Skin epidermis (tissue), 12 donors: ENCODE data around the gene INPP5E.

Experiments used
- H3K27ac ChIP-seq, 21 experiments: fragments of 200-600 bp; sonication (generic) in 11 of 21; one replicate each; pipeline ENCODE4 v1.5.0; 2020; ENCODE audit warnings: mild to moderate bottlenecking in 3 of 21, inconsistent platforms in 2 of 21, moderate library complexity in 2 of 21
- H3K4me3 ChIP-seq, 7 experiments: fragments of 200-600 bp; sonication (generic) in 2 of 7; one replicate each; pipeline ENCODE4 v1.5.0; 2020; ENCODE audit warnings: inconsistent platforms in 2 of 7, mild to moderate bottlenecking in 2 of 7, moderate library complexity in 1 of 7

INPP5E gene

GRCh38 chr9:136396219-136396515 is 43.5 kb downstream of the INPP5E start:
- Histone ChIP-seq H3K27ac (no peak overlapping the region), H3K4me3 (no peak overlapping the region)

GRCh38 chr9:136395345-136396218 is 44.1 kb downstream of the INPP5E start:
- no peak overlapping the region for H3K27ac ChIP-seq
- H3K4me3 ChIP-seq: no peak overlapping the region

GRCh38 chr9:136395020-136395340 is 44.7 kb downstream of the INPP5E start:
- no peak overlapping the region for H3K27ac ChIP-seq
- no peak overlapping the region for H3K4me3 ChIP-seq

DNA sequence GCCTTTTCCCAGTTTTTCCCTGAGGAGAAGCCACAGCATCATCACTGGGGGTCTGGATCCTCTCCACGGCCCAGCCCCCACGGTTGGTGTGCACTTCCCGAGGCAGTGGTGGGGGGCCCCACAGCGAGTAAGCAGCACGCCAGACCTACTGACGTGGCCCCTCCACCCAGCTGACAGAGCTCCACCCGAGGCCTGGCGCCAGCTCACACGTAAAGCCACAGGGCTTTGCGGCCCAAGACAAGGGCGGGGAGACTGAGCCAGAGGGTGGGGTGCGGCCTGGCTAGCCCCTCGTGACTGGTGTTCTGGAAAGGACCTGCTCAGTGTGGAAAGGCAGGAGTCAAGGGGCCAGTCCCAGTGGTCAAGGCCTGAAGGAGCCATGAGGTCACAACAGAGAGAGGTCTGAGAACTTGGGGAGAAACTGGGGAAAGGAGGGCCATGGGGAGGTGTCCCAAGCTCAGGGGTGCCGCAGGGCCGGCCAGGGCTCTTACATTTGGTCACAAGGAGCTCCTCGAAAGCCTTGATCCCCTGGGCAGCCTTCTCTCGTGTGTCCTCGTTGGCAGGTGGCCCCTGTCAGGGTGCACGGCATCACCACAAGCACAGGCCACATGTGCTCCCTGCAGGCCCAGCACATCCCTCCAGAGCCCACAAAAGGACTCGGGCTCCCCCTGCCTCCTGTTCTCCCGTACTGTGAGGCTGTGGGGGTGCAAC is 45.2 kb downstream of the INPP5E start:
- no peak overlapping the region for H3K4me3 ChIP-seq
- no peak overlapping the region for H3K27ac ChIP-seq

GRCh38 chr9:136393531-136393930 is 46.1 kb downstream of the INPP5E start:
- Histone ChIP-seq H3K27ac (no peak overlapping the region), H3K4me3 (no peak overlapping the region)

DNA sequence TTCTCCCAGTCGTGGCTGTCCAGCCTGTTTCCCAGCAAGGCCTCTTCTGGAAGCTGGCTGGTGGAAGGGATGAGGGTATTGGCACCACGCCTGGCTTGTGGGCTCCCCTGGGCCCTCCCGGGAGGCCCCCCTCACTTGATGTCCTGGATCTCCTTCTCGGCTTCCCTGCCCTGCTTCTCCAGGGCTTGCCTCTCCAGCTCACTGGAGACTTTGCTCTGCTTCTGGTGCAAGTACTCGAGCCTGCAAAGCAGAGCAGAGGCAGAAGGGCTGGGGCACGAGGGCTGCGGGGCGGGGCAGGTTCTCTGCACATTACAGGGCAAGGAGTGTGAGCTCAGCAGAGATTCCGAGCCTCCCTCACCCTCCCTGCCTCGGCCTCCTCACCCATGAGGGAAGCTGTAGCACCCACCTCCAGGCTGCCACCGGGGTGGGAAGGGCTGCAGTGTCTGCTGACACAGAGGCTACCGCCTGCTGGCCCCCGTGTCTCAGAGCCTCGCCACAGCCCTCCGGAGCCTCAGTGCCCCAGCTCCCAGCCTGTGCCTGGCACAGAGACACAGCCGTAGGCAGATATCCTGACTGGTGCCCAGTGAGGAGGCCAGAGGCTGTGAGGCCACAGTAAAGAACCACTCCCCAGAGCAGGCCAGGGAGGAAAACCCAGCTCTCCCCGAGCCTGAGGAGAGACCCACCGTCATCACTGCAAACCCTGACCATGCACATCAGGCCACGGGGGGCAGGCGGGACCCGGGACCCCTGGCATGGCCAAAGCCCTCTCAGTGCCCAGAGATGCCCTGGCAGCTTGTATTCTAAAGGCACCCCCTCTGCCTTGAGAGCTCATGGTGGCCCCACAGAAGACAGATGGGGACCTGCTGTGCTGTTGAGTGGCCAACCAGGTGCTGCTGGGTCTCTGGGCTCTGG is 46.9 kb downstream of the INPP5E start:
- Histone ChIP-seq H3K4me3 (no peak overlapping the region), H3K27ac (no peak overlapping the region)

DNA sequence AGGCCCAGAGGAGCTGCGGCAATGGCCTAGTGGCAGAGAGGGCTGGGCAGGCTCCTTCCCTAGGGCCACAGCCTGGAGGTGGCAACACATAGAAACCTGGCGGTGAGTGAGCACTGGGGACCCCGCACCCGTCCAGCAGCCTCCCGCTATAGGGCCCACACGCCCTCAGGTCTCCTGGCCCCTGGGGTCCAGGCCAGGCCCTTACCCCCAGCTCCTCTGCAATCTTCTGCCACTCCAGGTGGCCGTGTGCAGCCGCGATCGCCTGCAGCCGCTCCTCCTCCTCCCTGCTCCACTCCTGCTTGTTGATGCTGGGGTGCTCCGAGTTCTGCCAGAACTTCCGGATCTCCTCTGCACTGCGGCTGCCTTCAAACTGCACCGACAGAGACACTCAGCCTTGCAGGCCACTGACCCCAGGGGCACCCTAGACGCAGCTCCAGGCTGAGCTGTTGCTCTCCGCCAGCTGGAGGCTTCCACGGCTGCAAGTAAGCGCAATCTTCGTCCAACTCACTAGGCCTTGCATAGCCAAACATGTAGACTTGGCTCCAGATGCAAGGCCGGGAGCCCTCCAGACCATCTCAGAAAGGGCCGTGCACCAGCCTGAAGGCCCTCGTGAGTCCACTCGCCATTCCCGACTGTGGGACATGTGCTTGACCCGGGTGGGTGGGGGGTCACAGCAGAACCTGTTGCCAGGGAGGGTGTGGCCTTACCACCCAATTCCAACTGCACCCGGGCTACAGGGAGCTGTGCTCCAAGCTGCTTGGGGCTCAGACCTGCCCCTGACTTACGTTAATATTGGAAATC is 47.7 kb downstream of the INPP5E start:
- Histone ChIP-seq H3K27ac (no peak overlapping the region), H3K4me3 (no peak overlapping the region)

GRCh38 chr9:136389396-136389795 is 50.2 kb downstream of the INPP5E start:
- Histone ChIP-seq H3K27ac (no peak overlapping the region), H3K4me3 (no peak overlapping the region)

DNA sequence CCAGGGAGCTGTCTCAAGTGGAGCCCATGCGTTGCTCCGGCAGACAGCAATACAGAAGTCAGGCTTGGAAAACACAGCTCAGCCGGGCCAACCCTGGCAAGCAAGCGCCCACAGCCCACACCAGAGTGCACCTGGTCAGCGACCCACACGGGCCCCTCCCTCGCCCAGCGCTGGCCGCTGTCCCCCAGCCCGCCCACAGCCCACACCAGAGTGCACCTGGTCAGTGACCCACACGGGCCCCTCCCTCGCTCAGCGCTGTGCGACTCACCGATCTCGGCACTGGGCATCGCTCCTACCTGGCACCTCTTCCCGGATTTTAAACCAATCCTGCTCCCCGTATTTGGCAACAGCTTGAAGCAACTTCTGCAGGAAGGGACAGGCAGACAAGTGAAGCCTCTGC is 52.4 kb downstream of the INPP5E start:
- Histone ChIP-seq H3K4me3 (no peak overlapping the region), H3K27ac (no peak overlapping the region)

- H3K4me3 ChIP-seq: no peak overlapping the region
- H3K27ac ChIP-seq: no peak overlapping the region
These were observed 53.6 kb downstream of the INPP5E start for GRCh38 chr9:136386018-136386417.

DNA sequence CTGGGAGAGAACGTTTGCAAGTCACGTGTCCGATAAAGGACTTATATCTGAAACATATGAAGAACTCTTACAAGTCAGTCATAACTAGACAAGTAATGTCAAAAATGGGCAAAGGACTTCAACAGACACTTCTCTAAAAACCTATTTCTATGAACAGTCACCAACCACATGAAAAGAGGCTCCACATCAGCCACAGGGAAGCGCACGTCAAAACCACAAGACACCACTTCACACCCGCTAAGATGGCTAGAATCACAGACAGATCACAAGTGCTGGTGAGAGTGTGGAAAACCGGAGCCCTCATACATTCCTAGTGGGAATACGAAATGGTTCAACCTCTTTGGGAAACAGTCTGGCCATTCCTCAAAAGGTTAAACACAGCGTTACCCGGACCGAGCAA is 54.6 kb downstream of the INPP5E start:
- no peak overlapping the region for H3K27ac ChIP-seq
- H3K4me3 ChIP-seq: no peak overlapping the region

- H3K4me3 ChIP-seq: no peak overlapping the region
- no peak overlapping the region for H3K27ac ChIP-seq
These were observed 56.2 kb downstream of the INPP5E start for GRCh38 chr9:136383436-136383835.

DNA sequence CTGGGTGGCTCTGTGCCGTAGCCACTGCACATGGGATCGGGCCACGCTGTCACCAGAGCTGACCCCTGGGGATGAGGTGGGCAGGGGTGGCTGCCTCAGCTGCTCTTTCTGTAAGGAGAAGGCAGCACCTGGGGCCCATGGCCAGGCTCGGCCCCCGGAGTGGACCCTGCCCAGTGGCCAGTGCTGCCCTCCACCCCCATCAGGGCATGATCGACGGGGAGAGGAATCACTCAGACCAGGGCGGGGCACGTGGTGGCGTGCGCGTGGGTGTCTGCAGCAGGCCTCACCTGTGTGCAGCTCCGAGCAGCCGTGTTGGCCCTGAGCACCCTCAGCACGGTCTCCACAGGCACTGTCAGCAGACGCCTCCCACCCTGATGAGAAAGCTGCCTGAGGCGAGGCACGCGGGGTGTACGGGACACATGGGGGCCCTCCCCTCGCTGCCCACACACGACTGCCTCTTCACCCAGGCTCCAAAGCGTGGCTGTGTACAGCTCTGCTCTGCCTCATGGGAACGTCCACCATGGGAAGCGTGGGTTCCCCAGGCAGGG is 57.6 kb downstream of the INPP5E start:
- Histone ChIP-seq H3K27ac (no peak overlapping the region), H3K4me3 (no peak overlapping the region)

DNA sequence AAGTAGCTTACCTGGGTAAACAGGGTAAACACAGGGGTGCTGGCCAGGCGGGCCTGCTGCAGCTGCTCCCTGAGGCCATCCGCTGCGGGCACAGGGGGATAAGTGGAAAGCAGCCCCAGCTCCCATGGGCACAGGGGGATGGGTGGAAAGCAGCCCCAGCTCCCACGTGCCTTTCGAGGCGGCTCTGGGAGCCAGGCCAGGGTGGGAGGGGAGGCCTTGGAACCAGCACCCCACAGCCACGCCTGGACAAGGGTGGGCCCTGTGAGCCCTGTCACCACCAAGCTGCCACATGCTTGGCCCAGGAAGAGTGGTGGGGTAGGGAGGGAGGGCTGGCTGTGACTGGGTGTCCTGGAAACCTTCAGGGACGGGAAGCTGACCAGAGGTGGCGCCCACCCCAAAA is 58.3 kb downstream of the INPP5E start:
- H3K27ac ChIP-seq: no peak overlapping the region
- no peak overlapping the region for H3K4me3 ChIP-seq

DNA sequence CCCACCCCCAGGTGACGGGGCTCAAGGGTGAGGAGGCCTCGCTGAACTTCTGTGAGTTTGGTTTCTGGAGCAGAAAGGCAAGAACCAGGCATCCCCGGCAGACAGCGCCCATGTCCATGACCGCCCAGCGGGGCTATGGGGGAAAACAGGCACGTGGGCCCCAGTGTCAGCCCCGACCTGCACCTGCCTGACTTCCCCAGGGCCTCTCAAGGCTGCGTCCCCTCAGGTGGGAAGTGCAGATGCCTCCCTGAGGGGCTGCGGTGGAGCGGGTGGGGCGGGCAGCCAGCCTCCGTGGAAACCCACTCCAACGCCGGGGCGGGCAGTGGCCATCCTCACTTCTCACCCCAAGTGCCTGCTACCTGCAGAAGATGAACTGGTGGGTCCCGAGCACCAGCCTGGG is 59.3 kb downstream of the INPP5E start:
- H3K4me3 ChIP-seq: no peak overlapping the region
- H3K27ac ChIP-seq: no peak overlapping the region

DNA sequence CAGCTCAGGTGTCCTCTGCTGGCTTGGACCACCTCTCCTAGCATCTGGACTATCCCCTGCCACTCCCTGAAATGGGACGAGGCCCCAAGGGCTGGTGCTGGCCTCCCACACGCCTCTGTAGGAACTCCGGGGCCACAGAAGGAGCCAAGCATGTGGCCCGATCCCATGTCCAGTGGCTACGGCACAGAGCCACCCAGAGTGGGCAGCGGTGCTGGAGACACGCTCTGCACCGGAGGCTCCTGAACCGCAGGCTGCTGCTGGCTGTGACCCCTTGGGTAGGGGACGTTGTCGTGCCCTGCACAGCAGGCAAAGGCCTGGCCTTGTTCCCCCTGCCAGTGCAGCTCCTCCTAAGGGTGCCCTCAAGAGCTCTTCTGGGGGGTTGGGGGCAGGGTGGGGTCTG is 59.8 kb downstream of the INPP5E start:
- no peak overlapping the region for H3K4me3 ChIP-seq

GRCh38 chr9:136379401-136379800 is 60.2 kb downstream of the INPP5E start:
- H3K27ac ChIP-seq: no peak overlapping the region
- no peak overlapping the region for H3K4me3 ChIP-seq

More for the DNA sequence above, 59.8 kb downstream of the INPP5E start:
- H3K27ac ChIP-seq: no peak overlapping the region

DNA sequence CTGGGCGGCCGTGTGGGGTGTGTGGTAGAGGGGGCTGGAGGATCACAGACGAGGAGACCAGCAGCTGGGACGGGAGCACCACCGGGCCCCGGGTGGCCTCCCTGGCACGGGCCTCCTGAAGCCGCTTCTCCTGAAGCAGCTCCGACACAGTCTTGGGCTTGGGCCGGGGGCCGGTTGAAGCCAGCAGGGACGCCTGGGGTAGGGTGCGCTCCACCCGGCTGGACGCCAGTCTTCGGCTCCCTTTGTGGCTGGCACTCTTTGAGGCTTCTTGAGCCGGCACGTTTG is 60.7 kb downstream of the INPP5E start:
- H3K27ac ChIP-seq: no peak overlapping the region
- no peak overlapping the region for H3K4me3 ChIP-seq
